Measurements from ENCODE around the gene BEST1.

DNA sequence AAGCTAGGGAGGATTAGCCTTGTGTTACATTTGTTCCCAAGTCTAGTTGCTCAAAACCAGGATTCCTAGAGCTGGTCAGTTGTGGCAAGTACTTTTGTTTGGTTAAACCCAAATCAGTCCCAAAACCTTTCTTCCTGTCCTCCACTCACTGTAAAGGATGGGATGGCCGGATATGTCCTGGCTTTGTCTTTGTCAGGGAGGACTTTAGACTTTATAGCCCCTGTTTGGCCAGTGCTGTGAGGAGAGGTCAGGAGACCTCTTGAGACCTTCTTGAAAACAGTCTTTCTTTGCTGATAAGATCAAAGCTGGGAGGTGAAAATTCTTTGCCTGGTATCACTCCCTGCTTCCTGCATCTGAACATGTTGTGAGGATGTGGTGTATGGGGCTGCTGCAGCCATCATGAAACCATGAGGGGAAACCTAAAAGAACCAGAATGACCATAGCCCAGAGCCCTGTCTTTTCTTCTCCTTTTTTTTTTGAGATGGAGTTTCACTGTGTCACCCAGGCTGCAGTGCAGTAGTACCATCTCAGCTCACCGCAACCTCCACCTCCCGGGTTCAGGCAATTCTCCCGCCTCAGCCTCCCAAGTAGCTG is 60.9 kb downstream of the BEST1 start:
- TF ChIP-seq EZH2 (IDR thresholded peaks at IDR 0.05; ENCODE audit: low read length, unreplicated experiment) (no peak), EZH2phosphoT487 (IDR thresholded peaks at IDR 0.05; ENCODE audit: borderline replicate concordance, low read length) (no peak)
- TF ChIP-seq, protein P1, sequence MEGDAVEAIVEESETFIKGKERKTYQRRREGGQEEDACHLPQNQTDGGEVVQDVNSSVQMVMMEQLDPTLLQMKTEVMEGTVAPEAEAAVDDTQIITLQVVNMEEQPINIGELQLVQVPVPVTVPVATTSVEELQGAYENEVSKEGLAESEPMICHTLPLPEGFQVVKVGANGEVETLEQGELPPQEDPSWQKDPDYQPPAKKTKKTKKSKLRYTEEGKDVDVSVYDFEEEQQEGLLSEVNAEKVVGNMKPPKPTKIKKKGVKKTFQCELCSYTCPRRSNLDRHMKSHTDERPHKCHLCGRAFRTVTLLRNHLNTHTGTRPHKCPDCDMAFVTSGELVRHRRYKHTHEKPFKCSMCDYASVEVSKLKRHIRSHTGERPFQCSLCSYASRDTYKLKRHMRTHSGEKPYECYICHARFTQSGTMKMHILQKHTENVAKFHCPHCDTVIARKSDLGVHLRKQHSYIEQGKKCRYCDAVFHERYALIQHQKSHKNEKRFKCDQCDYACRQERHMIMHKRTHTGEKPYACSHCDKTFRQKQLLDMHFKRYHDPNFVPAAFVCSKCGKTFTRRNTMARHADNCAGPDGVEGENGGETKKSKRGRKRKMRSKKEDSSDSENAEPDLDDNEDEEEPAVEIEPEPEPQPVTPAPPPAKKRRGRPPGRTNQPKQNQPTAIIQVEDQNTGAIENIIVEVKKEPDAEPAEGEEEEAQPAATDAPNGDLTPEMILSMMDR (conservative IDR thresholded peaks at IDR 0.05; ENCODE audit: low read depth, low read length): no peak

All from PC-3 (cell line).